Endothelial cell of umbilical vein (primary cell): ENCODE results near the gene EHD3.

Experiments used
- EZH2 ChIP-seq: IDR thresholded peaks from 2 replicates; pipeline ENCODE4 v1.6.1; 2012; ENCODE audit warnings: borderline replicate concordance, low read depth, mild to moderate bottlenecking, moderate library complexity, low read length, inconsistent platforms; ENCODE audit not compliant: severe bottlenecking
- GATA2 ChIP-seq: IDR thresholded peaks from 2 replicates; pipeline ENCODE4 v1.7.0; 2011; ENCODE audit warnings: low read depth, mild to moderate bottlenecking, moderate library complexity, mixed read lengths, low read length; ENCODE audit not compliant: insufficient read length, insufficient read depth
- JUN ChIP-seq: IDR thresholded peaks from 2 replicates; pipeline ENCODE4 v1.6.1; 2011; ENCODE audit warnings: borderline replicate concordance, low read depth; ENCODE audit not compliant: insufficient read length, insufficient read depth
- POLR2A ChIP-seq: IDR thresholded peaks from 2 replicates; pipeline ENCODE4 v1.6.1; 2012; ENCODE audit warnings: low read depth, mild to moderate bottlenecking, control low read depth, low read length
- POLR2AphosphoS5 ChIP-seq: IDR thresholded peaks from 2 replicates; pipeline ENCODE4 v1.6.1; 2012; ENCODE audit warnings: low read depth, mild to moderate bottlenecking, control low read depth, low read length, moderate library complexity; ENCODE audit not compliant: insufficient read depth
- TF ChIP-seq, protein P1 (sequence below), 2 donors: IDR thresholded peaks; 1 replicate in 1 of 2; 2 replicates in 1 of 2; pipeline ENCODE4 v1.5.1; 2011; ENCODE audit warnings: low read length in 2 of 2, mild to moderate bottlenecking in 2 of 2, moderate library complexity in 2 of 2, control low read depth in 1 of 2, inconsistent platforms in 1 of 2, low read depth in 1 of 2; ENCODE audit not compliant: insufficient read depth in 1 of 2; ENCODE audit errors: extremely low read depth in 1 of 2
- TF ChIP-seq, protein P2 (sequence below): IDR thresholded peaks from 2 replicates; pipeline ENCODE4 v1.6.1; 2011; ENCODE audit not compliant: insufficient read depth, insufficient read length

DNA sequence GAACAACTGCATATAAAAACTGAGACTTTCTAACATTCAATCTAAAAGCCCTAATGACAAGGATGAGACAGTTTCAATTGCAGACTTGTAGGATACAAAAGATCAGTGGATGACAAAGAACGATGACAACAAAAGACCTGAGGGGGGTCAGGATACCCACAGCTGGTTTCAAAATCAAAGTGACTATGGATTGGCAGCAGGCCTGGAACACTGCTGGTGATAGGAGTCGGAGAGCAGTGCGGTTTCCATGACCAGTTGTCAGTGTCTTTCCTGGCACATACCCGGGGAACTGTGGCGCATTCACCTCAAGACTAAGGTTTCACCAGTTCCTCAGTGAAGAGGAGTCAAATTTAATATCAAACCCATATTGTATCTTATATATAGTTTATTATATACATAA lies 42.0 kb downstream of the EHD3 start:
- TF ChIP-seq GATA2 (no peak), POLR2AphosphoS5 (no peak), POLR2A (no peak), EZH2 (no peak), JUN (no peak)
- TF ChIP-seq, protein P1, sequence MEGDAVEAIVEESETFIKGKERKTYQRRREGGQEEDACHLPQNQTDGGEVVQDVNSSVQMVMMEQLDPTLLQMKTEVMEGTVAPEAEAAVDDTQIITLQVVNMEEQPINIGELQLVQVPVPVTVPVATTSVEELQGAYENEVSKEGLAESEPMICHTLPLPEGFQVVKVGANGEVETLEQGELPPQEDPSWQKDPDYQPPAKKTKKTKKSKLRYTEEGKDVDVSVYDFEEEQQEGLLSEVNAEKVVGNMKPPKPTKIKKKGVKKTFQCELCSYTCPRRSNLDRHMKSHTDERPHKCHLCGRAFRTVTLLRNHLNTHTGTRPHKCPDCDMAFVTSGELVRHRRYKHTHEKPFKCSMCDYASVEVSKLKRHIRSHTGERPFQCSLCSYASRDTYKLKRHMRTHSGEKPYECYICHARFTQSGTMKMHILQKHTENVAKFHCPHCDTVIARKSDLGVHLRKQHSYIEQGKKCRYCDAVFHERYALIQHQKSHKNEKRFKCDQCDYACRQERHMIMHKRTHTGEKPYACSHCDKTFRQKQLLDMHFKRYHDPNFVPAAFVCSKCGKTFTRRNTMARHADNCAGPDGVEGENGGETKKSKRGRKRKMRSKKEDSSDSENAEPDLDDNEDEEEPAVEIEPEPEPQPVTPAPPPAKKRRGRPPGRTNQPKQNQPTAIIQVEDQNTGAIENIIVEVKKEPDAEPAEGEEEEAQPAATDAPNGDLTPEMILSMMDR (IDR thresholded peaks at IDR 0.05; ENCODE audit: extremely low read depth in 1 of 2, insufficient read depth in 1 of 2, low read depth in 1 of 2, low read length in 2 of 2) = no peak
- TF ChIP-seq, protein P2, sequence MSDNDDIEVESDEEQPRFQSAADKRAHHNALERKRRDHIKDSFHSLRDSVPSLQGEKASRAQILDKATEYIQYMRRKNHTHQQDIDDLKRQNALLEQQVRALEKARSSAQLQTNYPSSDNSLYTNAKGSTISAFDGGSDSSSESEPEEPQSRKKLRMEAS = no peak
